ENCODE results near the gene TARDBP.
"Not testable (repeated sequence)": the region's sequence is repeated elsewhere in the genome, so short reads cannot be mapped to it uniquely, and the experiment has no call there.

The TARDBP gene

GRCh38 chr1:11042065-11042464 is 29.6 kb downstream of the TARDBP start:
- no peak for DNase-seq

- DNase-seq = no peak
These were observed 30.8 kb downstream of the TARDBP start for GRCh38 chr1:11042995-11043874.

GRCh38 chr1:11044086-11044848 is 31.8 kb downstream of the TARDBP start:
- no peak for DNase-seq

- no peak for DNase-seq
These were observed 32.5 kb downstream of the TARDBP start for GRCh38 chr1:11044849-11045427.

- peak; percentile 41 for DNase-seq
These were observed 33.2 kb downstream of the TARDBP start for GRCh38 chr1:11045428-11046269.

GRCh38 chr1:11046270-11046566 is 33.8 kb downstream of the TARDBP start:
- no peak for DNase-seq

- DNase-seq = no peak
These were observed 34.3 kb downstream of the TARDBP start, which contains the start of gene MASP2 for GRCh38 chr1:11046625-11047365. Gene MASP2, minus strand, starts transcription at chr1:11047239. Its CDS starts 32 bp downstream, at chr1:11047207.

GRCh38 chr1:11051121-11051520 is 38.7 kb downstream of the TARDBP start:
- DNase-seq = not testable (repeated sequence)

GRCh38 chr1:11051781-11052511 is 39.5 kb downstream of the TARDBP start:
- no peak for DNase-seq

- DNase-seq = no peak
These were observed 40.6 kb downstream of the TARDBP start for GRCh38 chr1:11052839-11053757.

- no peak for DNase-seq
These were observed 41.3 kb downstream of the TARDBP start for GRCh38 chr1:11053758-11054137.

GRCh38 chr1:11054181-11054580 is 41.7 kb downstream of the TARDBP start:
- DNase-seq = no peak

GRCh38 chr1:11054666-11055065 is 42.2 kb downstream of the TARDBP start:
- no peak for DNase-seq

GRCh38 chr1:11055676-11056075 is 43.2 kb downstream of the TARDBP start:
- DNase-seq = no peak

- no peak for DNase-seq
These were observed 44.0 kb downstream of the TARDBP start for GRCh38 chr1:11056504-11056903.

GRCh38 chr1:11057477-11057876 is 45.0 kb downstream of the TARDBP start:
- DNase-seq = no peak

- DNase-seq = no peak
These were observed 45.6 kb downstream of the TARDBP start for GRCh38 chr1:11058026-11058425.

GRCh38 chr1:11058595-11059154 is 46.2 kb downstream of the TARDBP start:
- DNase-seq = no peak

Measured in right kidney (tissue), 1 donor.